H1 (cell line): ENCODE measurements around the gene FSD1L.

Source experiments
- EZH2 ChIP-seq: fragments of 200-600 bp; sonication (generic); IDR thresholded peaks from 2 replicates; pipeline ENCODE4 v1.7.1; 2012; ENCODE audit warnings: low read depth, mild to moderate bottlenecking, moderate library complexity, low read length, inconsistent platforms; ENCODE audit not compliant: severe bottlenecking
- NRF1 ChIP-seq: IDR thresholded peaks from 2 replicates; pipeline ENCODE4 v1.6.1; 2011; ENCODE audit warnings: mild to moderate bottlenecking, low read depth, low read length, improper control_type of control experiment
- POLR2A ChIP-seq, 2 experiments: IDR thresholded peaks; 1 replicate in 1 of 2; 2 replicates in 1 of 2; pipeline ENCODE4 v1.6.1; 2011; ENCODE audit warnings: low read depth in 2 of 2, low read length in 2 of 2, mild to moderate bottlenecking in 2 of 2; ENCODE audit errors: control extremely low read depth in 1 of 2
- TCF12 ChIP-seq: IDR thresholded peaks from 2 replicates; pipeline ENCODE4 v1.6.1; 2011; ENCODE audit warnings: low read depth, mild to moderate bottlenecking, low read length
- TF ChIP-seq, protein P1 (sequence below), 3 experiments: IDR thresholded peaks; 1 replicate in 2 of 3; 2 replicates in 1 of 3; pipeline versions ENCODE4 v1.5.1 to v1.6.1; 2011; ENCODE audit warnings: low read length in 3 of 3, mild to moderate bottlenecking in 3 of 3, inconsistent platforms in 2 of 3, low read depth in 1 of 3, moderate library complexity in 1 of 3; ENCODE audit not compliant: insufficient read depth in 1 of 3; ENCODE audit errors: control extremely low read depth in 1 of 3

DNA sequence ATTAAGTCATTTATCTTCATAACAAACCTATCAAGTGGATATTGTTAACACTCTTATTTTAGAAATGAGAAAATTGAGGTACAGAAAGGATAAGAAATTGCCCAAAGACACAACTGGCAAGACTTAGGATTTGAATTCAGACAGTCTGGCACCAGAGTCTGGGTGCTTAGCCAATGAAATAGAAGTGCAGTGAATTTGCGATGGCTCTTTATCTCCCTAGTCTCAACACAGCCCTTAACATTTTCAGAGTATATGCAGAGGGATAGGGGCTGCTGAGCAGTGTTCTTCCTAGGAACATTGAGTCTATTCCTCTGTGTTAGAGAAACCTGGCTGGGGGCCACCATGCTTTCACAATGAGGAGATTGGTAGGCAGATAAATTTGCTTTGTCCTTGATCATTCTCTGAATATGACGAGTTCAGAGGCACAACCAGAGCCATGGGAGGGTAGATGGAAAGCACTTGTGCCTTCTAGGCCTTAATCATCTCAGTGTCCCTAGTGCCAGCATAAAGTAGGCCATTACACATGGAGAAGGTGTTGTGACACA lies 6.1 kb upstream of the FSD1L start:
- TF ChIP-seq POLR2A (IDR thresholded peaks at IDR 0.05; ENCODE audit: control extremely low read depth in 1 of 2, low read depth in 2 of 2, low read length in 2 of 2) (no peak), EZH2 (no peak), TCF12 (no peak), NRF1 (no peak)
- TF ChIP-seq, protein P1, sequence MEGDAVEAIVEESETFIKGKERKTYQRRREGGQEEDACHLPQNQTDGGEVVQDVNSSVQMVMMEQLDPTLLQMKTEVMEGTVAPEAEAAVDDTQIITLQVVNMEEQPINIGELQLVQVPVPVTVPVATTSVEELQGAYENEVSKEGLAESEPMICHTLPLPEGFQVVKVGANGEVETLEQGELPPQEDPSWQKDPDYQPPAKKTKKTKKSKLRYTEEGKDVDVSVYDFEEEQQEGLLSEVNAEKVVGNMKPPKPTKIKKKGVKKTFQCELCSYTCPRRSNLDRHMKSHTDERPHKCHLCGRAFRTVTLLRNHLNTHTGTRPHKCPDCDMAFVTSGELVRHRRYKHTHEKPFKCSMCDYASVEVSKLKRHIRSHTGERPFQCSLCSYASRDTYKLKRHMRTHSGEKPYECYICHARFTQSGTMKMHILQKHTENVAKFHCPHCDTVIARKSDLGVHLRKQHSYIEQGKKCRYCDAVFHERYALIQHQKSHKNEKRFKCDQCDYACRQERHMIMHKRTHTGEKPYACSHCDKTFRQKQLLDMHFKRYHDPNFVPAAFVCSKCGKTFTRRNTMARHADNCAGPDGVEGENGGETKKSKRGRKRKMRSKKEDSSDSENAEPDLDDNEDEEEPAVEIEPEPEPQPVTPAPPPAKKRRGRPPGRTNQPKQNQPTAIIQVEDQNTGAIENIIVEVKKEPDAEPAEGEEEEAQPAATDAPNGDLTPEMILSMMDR (IDR thresholded peaks at IDR 0.05; ENCODE audit: control extremely low read depth in 1 of 3, insufficient read depth in 1 of 3, low read depth in 1 of 3, low read length in 3 of 3): no peak
